ENCODE results near the gene ADK. TPM values are rescaled to one million over a fixed set of nuclear protein-coding genes. Genes with fewer than 3 reads are reported as not detected.

Gene ADK
- total RNA-seq, 3 donors from 2014 or later = 13.8 to 24.0 (median 22.9) TPM

- intact Hi-C loops (cut with DNase I, micrococcal nuclease) = no loop called here
- DNase-seq (no peak), ATAC-seq (no peak)
- no peaks in the 10 kb centered on the region for H3K36me3 ChIP-seq (ENCODE audit: low read depth)
- no peak overlapping the region for H3K4me3 ChIP-seq
- no peaks in the 10 kb centered on the region for H3K9me3 ChIP-seq
- H3K4me1 ChIP-seq (ENCODE audit: low read depth) = no peaks in the 10 kb centered on the region
- TF ChIP-seq, protein P1, sequence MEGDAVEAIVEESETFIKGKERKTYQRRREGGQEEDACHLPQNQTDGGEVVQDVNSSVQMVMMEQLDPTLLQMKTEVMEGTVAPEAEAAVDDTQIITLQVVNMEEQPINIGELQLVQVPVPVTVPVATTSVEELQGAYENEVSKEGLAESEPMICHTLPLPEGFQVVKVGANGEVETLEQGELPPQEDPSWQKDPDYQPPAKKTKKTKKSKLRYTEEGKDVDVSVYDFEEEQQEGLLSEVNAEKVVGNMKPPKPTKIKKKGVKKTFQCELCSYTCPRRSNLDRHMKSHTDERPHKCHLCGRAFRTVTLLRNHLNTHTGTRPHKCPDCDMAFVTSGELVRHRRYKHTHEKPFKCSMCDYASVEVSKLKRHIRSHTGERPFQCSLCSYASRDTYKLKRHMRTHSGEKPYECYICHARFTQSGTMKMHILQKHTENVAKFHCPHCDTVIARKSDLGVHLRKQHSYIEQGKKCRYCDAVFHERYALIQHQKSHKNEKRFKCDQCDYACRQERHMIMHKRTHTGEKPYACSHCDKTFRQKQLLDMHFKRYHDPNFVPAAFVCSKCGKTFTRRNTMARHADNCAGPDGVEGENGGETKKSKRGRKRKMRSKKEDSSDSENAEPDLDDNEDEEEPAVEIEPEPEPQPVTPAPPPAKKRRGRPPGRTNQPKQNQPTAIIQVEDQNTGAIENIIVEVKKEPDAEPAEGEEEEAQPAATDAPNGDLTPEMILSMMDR (IDR thresholded peaks at IDR 0.05) = no peak
These were observed 159.7 kb downstream of the ADK start for GRCh38 chr10:74310652-74311257.

DNA sequence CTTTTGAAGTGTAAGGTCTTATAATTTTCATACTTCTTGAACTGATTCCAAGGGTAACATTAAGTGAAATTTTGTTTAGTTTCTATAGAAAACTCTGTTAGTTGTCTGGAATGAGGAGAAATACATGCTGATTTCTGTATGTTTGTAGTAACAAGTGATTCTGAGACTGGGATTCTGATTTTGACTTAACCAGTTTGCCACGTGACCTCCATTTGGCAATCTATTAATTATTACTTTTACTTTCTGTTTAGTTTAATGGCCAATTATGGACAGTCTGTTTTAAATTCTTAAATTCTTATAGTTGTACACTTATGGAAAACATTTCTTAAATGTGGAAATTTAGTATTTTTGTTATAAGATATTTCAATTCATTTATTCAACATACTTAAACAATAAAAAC, 163.1 kb downstream of the ADK start:
- Histone ChIP-seq H3K4me1 (ENCODE audit: low read depth) (no peaks in the 10 kb centered on the region), H3K36me3 (ENCODE audit: low read depth) (no peaks in the 10 kb centered on the region), H3K9me3 (no peaks in the 10 kb centered on the region), H3K4me3 (no peak overlapping the region)
- intact Hi-C loops (cut with DNase I, micrococcal nuclease) = no loop called here
- ATAC-seq (no peak), DNase-seq (no peak)
- TF ChIP-seq, protein P1 (IDR thresholded peaks at IDR 0.05) = no peak

DNA sequence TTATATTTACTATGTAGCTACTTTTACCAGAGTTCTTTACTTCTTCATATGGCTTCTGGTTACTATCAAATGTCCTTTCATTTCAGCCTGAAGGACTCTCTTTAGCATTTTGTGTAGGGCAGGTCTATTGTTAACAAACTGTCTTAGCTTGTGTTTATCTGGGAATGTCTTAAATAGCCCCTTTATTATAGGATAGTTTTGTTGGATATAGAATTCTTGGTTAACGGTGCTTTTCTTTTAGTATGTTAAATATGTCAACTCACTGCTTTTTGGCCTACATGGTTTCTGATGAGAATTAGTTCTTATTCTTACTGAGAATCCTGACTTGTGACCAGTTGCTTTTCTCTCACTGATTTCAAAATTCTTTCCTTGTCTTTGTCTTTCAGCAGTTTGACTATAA, 169.0 kb downstream of the ADK start:
- intact Hi-C loops (cut with DNase I, micrococcal nuclease) = no loop called here
- H3K36me3 ChIP-seq (ENCODE audit: low read depth) = no peaks in the 10 kb centered on the region
- TF ChIP-seq, protein P1 (IDR thresholded peaks at IDR 0.05) = no peak
- DNase-seq (no peak), ATAC-seq (no peak)
- H3K4me3 ChIP-seq = no peak overlapping the region
- no peaks in the 10 kb centered on the region for H3K4me1 ChIP-seq (ENCODE audit: low read depth)
- peaks cover 7% of the 10 kb centered on the region for H3K9me3 ChIP-seq

- ATAC-seq (no peak), DNase-seq (no peak)
- intact Hi-C loops (cut with DNase I, micrococcal nuclease) = no loop called here
- Histone ChIP-seq H3K4me3 (no peak overlapping the region), H3K9me3 (peaks cover 7% of the 10 kb centered on the region), H3K4me1 (ENCODE audit: low read depth) (no peaks in the 10 kb centered on the region), H3K36me3 (ENCODE audit: low read depth) (no peaks in the 10 kb centered on the region)
- TF ChIP-seq, protein P1 (IDR thresholded peaks at IDR 0.05) = no peak
These were observed 169.7 kb downstream of the ADK start for GRCh38 chr10:74320717-74321116.

DNA sequence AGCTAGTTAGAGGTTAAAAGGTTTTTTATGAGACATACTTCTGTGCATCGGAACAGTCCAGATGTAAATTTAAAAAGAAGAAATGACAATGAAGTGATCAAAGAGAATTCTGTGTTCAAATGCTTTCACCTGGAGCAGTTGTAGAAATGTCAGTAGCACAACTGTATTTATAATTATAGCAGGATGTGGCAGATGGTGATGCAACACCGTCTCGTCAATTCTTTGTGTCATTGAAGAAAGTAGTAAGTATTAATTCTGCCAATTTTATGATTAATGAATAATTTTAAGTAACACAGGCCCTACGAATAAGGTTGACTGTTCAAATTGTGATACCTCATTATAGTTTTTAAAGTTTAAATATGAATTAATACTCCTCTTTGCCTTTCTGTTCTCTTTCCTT, 171.1 kb downstream of the ADK start:
- no peak for ATAC-seq
- intact Hi-C loops (cut with DNase I, micrococcal nuclease) = no loop called here
- TF ChIP-seq, protein P1 (IDR thresholded peaks at IDR 0.05) = no peak
- no peak for DNase-seq
- Histone ChIP-seq H3K9me3 (peaks cover 7% of the 10 kb centered on the region), H3K36me3 (ENCODE audit: low read depth) (no peaks in the 10 kb centered on the region), H3K4me3 (no peak overlapping the region), H3K4me1 (ENCODE audit: low read depth) (no peaks in the 10 kb centered on the region)

- Histone ChIP-seq H3K4me3 (no peak overlapping the region), H3K4me1 (ENCODE audit: low read depth) (no peaks in the 10 kb centered on the region), H3K36me3 (ENCODE audit: low read depth) (no peaks in the 10 kb centered on the region), H3K9me3 (peaks cover 7% of the 10 kb centered on the region)
- intact Hi-C loops (cut with DNase I, micrococcal nuclease) = no loop called here
- ATAC-seq = no peak
- no peak for DNase-seq
- TF ChIP-seq, protein P1 (IDR thresholded peaks at IDR 0.05) = no peak
These were observed 171.5 kb downstream of the ADK start for GRCh38 chr10:74322565-74322964.
